Measurements from ENCODE around the gene INTS15.
"Not testable (repeated sequence)": the region's sequence is repeated elsewhere in the genome, so short reads cannot be mapped to it uniquely, and the experiment has no call there.

INTS15 gene

DNA sequence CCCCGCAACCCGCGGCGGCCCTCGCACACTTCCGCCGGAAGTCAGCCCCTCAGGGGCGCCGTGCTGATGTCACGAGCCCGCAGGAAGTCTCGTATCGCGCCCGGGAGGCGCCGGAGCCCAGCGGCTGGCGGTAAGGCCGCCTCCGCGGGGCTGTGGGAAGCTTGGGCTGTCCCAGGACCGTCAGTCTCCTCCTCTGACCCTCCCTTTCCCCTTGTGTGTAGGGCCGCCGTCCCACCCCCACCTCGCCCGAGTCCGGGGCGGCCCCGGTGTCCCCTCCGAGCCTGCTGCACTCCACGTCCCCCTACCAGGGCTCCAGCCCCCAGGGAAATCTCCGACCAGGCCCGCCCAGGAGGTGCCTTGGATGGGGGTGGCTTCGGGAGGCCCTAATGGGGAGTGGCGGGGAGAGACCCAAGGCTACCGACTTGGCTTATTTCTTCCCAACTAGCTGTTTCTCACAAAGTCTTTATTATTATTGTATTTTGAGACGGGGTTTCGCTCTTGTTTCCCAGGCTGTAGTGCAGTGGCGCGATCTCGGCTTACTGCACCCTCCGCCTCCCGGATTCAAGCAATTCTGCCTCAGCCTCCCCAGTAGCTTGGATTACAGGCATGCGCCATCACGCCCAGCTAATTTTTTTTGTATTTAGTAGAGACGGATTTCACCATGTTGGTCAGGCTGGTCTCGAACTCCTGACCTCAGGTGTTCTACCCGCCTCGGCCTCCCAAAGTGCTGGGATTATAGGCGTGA lies 12.3 kb upstream of the INTS15 start, which contains the start of gene ZDHHC4:
Gene ZDHHC4 (plus strand): TSS at position 86 of the 745 bp plus-strand sequence. CDS start 3,108 bp downstream, outside the sequence.
- peak; percentile 82 for DNase-seq (ENCODE audit: low read depth)

GRCh38 chr7:6578114-6579084 lies 11.4 kb upstream of the INTS15 start:
- DNase-seq (ENCODE audit: low read depth): no peak

GRCh38 chr7:6579446-6579845 lies 10.4 kb upstream of the INTS15 start:
- DNase-seq (ENCODE audit: low read depth): no peak

- DNase-seq (ENCODE audit: low read depth): not testable (repeated sequence)
Measured at GRCh38 chr7:6585746-6586432, 3.9 kb upstream of the INTS15 start.

- no peak for DNase-seq (ENCODE audit: low read depth)
Measured at GRCh38 chr7:6588566-6588965, 1.3 kb upstream of the INTS15 start.

- DNase-seq (ENCODE audit: low read depth): no peak
Measured at GRCh38 chr7:6589151-6589828, 531 bp upstream of the INTS15 start.

GRCh38 chr7:6590645-6591110 lies 857 bp downstream of the INTS15 start:
- no peak for DNase-seq (ENCODE audit: low read depth)

DNA sequence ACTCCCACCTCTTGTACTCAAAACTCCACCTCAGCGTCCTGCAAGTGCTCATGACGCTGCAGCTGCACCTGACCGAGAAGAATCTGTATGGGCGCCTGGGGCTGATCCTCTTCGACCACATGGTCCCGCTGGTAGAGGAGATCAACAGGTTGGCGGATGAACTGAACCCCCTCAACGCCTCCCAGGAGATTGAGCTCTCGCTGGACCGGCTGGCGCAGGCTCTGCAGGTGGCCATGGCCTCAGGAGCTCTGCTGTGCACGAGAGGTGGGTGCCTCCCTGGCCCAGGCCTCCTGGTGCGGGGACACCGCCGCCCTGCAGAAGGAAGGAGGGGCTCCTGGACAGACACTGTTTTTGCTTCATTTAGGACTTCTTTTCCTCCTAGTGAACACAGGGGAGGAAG lies 10.3 kb downstream of the INTS15 start:
- DNase-seq (ENCODE audit: low read depth): no peak

DNA sequence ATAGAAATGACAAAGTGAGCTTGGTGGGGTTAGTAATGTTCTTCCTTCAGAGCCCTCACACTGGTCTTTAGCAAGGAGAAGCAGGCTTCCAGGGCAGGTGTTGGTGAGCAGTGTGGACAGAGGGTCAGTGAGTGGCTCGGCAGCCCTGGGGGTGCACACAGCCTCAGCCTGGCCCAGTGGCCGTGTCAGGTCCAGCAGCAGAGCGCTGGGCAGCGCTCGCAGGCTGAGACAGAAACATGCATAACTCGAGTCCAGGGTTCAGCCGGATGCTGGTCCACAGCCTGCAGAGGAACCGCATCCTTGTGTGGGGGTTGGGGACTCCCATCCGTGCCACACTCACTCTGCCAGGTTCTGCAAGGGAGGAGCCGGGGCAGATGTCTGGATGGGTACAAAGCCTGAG lies 14.6 kb downstream of the INTS15 start:
- no peak for DNase-seq (ENCODE audit: low read depth)

DNA sequence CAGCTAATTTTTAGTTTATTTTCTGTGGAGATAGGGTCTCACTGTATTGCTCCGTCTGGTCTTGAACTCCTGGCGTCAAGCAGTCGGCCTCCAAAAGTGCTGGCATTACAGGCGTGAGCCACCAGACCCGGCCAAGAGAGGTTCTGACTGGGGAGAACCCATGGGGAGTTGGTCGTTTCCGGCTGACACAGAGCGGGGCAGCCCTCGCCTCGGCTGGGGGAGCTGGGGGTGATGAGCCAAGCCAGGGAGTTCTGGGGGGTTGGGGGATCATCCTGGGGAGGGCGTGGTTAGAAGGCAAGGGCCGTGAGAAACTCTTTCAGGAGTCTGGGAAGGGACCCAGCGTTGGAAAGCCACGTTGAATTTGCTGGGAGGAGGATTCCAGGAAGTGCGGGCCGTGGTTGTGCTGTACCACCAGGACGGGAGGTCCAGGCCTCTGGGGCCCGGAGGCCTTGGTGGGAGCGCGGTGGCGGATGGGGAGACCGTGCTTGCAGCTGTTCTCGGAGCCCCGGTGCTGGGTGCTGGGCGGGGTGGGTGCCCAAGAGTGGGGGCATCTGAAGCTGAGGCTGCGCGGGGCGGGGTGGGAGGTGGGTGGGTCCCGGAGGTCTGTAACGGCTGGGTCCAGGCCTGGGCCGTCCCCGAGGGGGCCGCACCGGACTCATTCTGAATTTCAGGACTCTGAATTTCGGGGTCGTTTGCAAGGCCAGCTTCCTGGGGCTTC lies 17.2 kb downstream of the INTS15 start:
- DNase-seq (ENCODE audit: low read depth): no peak

- no peak for DNase-seq (ENCODE audit: low read depth)
Measured at GRCh38 chr7:6607651-6608051, 17.8 kb downstream of the INTS15 start.

DNA sequence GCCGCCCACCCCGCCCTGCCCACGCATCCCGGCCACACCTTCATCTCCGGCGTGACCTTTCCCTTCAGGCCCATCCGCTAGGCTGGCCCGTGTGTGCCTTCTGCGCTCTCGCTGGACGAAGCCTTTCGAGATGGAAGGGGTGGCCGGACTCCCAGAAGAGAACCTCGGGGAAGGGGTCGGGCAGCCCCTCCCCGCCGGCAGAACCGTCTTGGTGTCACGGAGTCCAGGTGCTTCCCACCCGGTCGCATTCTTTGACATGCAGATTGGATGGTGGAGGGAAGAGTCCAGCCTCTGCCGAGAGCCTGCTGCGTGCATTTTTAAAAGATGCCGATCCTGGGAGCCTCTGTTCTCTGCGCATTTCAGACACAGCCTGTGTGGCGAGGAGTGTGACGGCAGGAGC lies 18.3 kb downstream of the INTS15 start:
- no peak for DNase-seq (ENCODE audit: low read depth)

- DNase-seq (ENCODE audit: low read depth): no peak
Measured at GRCh38 chr7:6608794-6609193, 19.0 kb downstream of the INTS15 start.

GRCh38 chr7:6612819-6613218 lies 23.0 kb downstream of the INTS15 start:
- no peak for DNase-seq (ENCODE audit: low read depth)

DNA sequence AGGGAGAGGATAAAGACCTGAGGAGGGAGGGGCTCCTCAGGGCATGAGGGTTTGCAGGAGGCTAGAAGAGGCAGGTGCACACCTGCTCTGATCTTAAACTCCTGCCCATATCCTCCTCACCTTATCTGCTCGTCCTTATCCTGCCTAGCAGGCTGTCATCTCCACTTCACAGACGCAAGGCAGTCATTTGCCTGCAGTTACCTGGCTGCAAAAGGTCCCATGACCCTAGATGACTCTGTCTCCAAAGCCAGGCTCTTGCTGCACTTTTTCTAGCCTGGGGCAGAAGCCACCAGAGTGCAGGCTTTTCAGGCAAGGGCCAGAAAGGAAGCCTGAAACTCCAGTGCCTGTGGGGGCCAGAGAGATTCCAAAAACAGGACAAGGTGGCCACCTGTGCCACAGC lies 23.9 kb downstream of the INTS15 start:
- DNase-seq (ENCODE audit: low read depth): no peak

DNA sequence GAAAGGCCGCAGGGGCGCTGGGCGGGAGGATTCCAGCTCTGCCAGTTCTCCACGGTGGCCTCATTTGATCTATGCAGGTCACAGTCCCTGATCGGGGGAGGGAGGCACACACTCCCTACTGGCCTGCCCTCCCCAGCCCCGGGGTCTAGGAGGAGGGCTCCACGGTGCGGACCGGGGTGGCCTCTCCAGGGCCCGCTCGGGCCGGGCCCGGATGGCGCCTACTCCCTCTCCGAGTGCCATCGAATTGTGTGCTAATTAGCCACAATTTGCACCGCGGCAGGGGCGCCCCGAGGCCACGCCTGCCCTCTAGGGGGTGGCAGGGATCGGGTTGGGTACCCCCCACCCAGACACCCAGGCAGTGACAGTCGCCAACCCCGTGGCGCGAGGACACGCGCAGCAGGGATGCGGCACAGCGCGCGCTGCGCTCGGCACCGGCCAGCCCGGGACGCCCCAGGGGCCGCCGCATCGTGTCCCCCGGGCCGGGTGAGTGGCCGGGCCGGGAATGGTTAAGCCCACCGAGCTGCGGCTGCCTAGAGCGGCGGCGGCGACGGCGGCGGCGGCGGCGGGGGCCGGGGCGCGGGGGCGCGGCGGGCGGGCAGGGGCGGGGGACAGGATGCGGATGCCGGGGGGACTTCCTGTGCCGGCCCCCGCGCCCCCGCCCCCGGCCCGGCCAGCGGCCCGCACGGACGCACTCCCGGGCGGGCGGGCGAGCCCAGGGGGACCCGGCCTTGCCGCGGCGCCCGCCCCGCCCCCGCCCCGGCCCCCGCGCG lies 25.3 kb downstream of the INTS15 start, which contains the start of gene ZNF853:
Gene ZNF853 (plus strand): TSS at position 658 of the 770 bp plus-strand sequence. CDS start 565 bp downstream, outside the sequence.
- no peak for DNase-seq (ENCODE audit: low read depth)

GRCh38 chr7:6615723-6616555 lies 26.1 kb downstream of the INTS15 start:
- no peak for DNase-seq (ENCODE audit: low read depth)

GRCh38 chr7:6616854-6617643 lies 27.2 kb downstream of the INTS15 start:
- no peak for DNase-seq (ENCODE audit: low read depth)
